ENCODE data around the gene NTM. TPM values are rescaled to one million over a fixed set of nuclear protein-coding genes. Genes with fewer than 3 reads are reported as not detected.

NTM gene
- total and polyA plus RNA-seq, 10 donors: 0.13 to 1.6 (median 0.67) TPM

- intact Hi-C loops (cut with DNase I; ENCODE audit: low total_unique reads): no loop called here
- 60 to 67% (median 66%) methylated on average over 5 of the region's 5 CpGs for WGBS, 5 donors
- Histone ChIP-seq H3K36me3 (no peaks in the 10 kb centered on the region), H3K4me1 (no peaks in the 10 kb centered on the region), H3K27ac (no peak overlapping the region), H3K4me3 (no peak overlapping the region), H3K27me3 (replicated peaks in 1 of 7) (no peaks in the 10 kb centered on the region), H3K9me3 (peaks cover 0 to 16% (median 4%) of the 10 kb centered on the region in 8 donors)
- DNase-seq: no peak
- TF ChIP-seq POLR2A (IDR thresholded peaks at IDR 0.05): no peak
- no peak for TF ChIP-seq POLR2AphosphoS5 (IDR thresholded peaks at IDR 0.05)
- TF ChIP-seq CTCF (IDR thresholded peaks at IDR 0.05 in 8 of 11, conservative IDR thresholded peaks at IDR 0.05 in 3 of 11): no peak
These were observed 342.5 kb downstream of the NTM start for GRCh38 chr11:131712897-131713296.

- no peaks in the 10 kb centered on the region for H3K27me3 ChIP-seq (replicated peaks in 1 of 7)
- no peaks in the 10 kb centered on the region for H3K36me3 ChIP-seq
- 77 to 88% (median 82%) methylated on average over 8 of the region's 8 CpGs for WGBS, 5 donors
- TF ChIP-seq CTCF (IDR thresholded peaks at IDR 0.05 in 8 of 11, conservative IDR thresholded peaks at IDR 0.05 in 3 of 11) (no peak), POLR2AphosphoS5 (IDR thresholded peaks at IDR 0.05) (no peak), POLR2A (IDR thresholded peaks at IDR 0.05) (no peak)
- intact Hi-C loops (cut with DNase I; ENCODE audit: low total_unique reads): no loop called here
- H3K4me1 ChIP-seq: no peaks in the 10 kb centered on the region
- peaks cover 0 to 16% (median 4%) of the 10 kb centered on the region in 8 donors for H3K9me3 ChIP-seq
- no peak overlapping the region for H3K4me3 ChIP-seq
- no peak overlapping the region for H3K27ac ChIP-seq
- no peak for DNase-seq
These were observed 343.2 kb downstream of the NTM start for GRCh38 chr11:131713529-131714134.

- no peak for DNase-seq
- TF ChIP-seq POLR2A (IDR thresholded peaks at IDR 0.05) (no peak), CTCF (IDR thresholded peaks at IDR 0.05 in 8 of 11, conservative IDR thresholded peaks at IDR 0.05 in 3 of 11) (no peak), POLR2AphosphoS5 (IDR thresholded peaks at IDR 0.05) (no peak)
- intact Hi-C loops (cut with DNase I; ENCODE audit: low total_unique reads): no loop called here
- peaks cover 0 to 6% (median 0%) of the 10 kb centered on the region in 7 donors for H3K27me3 ChIP-seq (replicated peaks in 1 of 7)
- no peak overlapping the region for H3K27ac ChIP-seq
- H3K4me3 ChIP-seq: no peak overlapping the region
- no peaks in the 10 kb centered on the region for H3K36me3 ChIP-seq
- no peaks in the 10 kb centered on the region for H3K4me1 ChIP-seq
- 45 to 91% (median 68%) methylated on average over 2 of the region's 2 CpGs for WGBS, 5 donors
- peaks cover 0 to 13% (median 3%) of the 10 kb centered on the region in 8 donors for H3K9me3 ChIP-seq
These were observed 347.2 kb downstream of the NTM start for GRCh38 chr11:131717616-131718015.

- intact Hi-C loops (cut with DNase I; ENCODE audit: low total_unique reads): no loop called here
- H3K4me1 ChIP-seq: no peaks in the 10 kb centered on the region
- no peaks in the 10 kb centered on the region for H3K36me3 ChIP-seq
- WGBS, 5 donors: 78 to 89% (median 83%) methylated on average over 8 of the region's 8 CpGs
- H3K27me3 ChIP-seq (replicated peaks in 1 of 7): peaks cover 0 to 8% (median 0%) of the 10 kb centered on the region in 7 donors
- no peaks in the 10 kb centered on the region for H3K9me3 ChIP-seq
- no peak overlapping the region for H3K4me3 ChIP-seq
- no peak for DNase-seq
- no peak overlapping the region for H3K27ac ChIP-seq
- TF ChIP-seq POLR2AphosphoS5 (IDR thresholded peaks at IDR 0.05) (no peak), CTCF (IDR thresholded peaks at IDR 0.05 in 8 of 11, conservative IDR thresholded peaks at IDR 0.05 in 3 of 11) (no peak), POLR2A (IDR thresholded peaks at IDR 0.05) (no peak)
These were observed 352.7 kb downstream of the NTM start for GRCh38 chr11:131723088-131723487.

Data from spleen (tissue), 11 donors.